ENCODE data around the gene CD151. TPM values are rescaled to one million over a fixed set of nuclear protein-coding genes. Genes with fewer than 3 reads are reported as not detected.

CD151 gene
- total and polyA plus RNA-seq, 2 experiments from 2014 or later = 146 to 290 TPM

DNA sequence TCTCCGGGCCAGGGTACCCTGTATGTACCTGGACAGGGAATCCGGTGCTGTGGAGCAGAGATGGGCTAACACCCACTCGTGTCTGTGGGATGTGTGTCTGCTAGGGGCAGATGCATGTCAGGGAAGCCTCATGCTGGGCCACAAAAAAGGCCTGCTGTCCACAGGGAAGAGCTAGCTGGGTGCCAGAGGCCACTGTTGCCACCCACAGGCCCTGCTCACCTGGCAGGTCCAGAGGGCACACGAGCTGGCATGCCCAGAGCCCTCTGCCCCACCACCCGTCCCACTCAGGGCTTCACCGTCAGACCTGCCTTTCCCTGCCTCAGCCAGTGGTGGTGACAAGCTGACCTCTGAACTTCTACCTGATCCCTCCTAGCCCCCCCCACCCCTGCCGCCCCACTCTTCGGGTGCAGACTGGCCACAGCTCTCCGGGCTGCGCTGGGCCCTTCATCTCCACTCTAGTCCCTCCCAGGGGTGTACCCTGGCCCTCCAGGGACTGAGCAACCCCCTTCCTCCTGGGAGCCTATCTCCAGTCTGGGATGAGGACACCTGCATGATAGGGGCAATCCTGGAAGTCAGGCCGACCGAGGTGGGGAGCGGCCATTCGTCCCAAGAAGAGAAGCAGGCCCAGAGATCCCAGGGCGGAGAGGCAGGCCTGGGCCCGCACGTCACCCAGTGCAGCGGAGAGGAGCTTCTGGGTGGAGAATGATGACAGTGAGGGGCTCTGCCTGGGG is 36.0 kb upstream of the CD151 start:
- TF ChIP-seq, protein P1, sequence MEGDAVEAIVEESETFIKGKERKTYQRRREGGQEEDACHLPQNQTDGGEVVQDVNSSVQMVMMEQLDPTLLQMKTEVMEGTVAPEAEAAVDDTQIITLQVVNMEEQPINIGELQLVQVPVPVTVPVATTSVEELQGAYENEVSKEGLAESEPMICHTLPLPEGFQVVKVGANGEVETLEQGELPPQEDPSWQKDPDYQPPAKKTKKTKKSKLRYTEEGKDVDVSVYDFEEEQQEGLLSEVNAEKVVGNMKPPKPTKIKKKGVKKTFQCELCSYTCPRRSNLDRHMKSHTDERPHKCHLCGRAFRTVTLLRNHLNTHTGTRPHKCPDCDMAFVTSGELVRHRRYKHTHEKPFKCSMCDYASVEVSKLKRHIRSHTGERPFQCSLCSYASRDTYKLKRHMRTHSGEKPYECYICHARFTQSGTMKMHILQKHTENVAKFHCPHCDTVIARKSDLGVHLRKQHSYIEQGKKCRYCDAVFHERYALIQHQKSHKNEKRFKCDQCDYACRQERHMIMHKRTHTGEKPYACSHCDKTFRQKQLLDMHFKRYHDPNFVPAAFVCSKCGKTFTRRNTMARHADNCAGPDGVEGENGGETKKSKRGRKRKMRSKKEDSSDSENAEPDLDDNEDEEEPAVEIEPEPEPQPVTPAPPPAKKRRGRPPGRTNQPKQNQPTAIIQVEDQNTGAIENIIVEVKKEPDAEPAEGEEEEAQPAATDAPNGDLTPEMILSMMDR (IDR thresholded peaks at IDR 0.05; ENCODE audit: low read depth, low read length) = no peak
- H3K27ac ChIP-seq = peak overlapping the region; percentile 58
- H3K4me1 ChIP-seq (ENCODE audit: low read depth) = peaks cover 15% of the 10 kb centered on the region
- H3K36me3 ChIP-seq = no peaks in the 10 kb centered on the region
- no peaks in the 10 kb centered on the region for H3K9me3 ChIP-seq (ENCODE audit: low read depth)
- DNase-seq (ENCODE audit: low read depth in 1 of 2, low spot score in 1 of 2) = no peak
- H3K4me3 ChIP-seq = peak overlapping the region; percentile 79
- no peaks in the 10 kb centered on the region for H3K27me3 ChIP-seq

DNA sequence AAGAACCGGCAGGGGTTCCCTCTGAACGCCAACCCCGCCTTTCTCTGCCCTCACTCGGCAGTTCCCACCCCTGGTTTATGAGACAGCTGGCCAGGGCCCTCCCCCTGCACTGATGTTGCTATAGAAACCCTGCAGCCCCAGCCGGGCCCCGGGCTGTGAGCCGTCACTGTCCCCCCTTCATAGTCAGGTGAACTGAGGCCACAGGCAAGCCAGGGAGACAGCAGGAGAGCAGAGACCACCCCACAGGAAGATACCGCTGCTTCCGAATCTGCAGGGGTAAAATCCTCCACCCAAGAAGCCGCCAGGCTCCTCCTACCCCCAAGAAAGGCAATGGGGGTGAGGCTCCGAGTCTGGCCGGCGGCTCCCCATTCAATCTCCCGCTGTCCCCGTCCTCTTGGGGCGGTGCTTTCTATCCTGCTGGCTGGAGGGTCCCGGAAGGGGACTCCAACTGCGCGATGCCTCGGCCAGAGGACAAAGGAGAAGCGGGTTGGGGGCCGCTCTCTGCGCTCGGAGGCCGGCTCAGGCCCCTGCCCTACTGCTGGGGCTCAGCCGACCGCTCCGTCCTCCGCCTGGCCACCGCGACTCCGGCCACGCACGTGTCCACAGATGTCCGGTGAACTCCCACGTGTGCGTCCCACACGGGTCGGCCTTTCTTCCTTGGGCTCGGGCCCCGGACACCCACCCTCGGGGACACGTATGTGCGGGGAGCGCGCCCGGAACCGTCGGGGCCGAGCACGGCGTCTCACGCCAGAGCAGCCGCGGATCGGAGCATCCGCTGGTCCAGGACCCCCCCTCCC is 35.3 kb upstream of the CD151 start:
- Histone ChIP-seq H3K4me1 (ENCODE audit: low read depth) (peaks cover 15% of the 10 kb centered on the region), H3K27ac (peak overlapping the region; percentile 58), H3K36me3 (no peaks in the 10 kb centered on the region), H3K4me3 (peak overlapping the region; percentile 79), H3K9me3 (ENCODE audit: low read depth) (no peaks in the 10 kb centered on the region), H3K27me3 (no peaks in the 10 kb centered on the region)
- peak; percentile 77 to 79 for DNase-seq (ENCODE audit: low read depth in 1 of 2, low spot score in 1 of 2)
- TF ChIP-seq, protein P1 (IDR thresholded peaks at IDR 0.05; ENCODE audit: low read depth, low read length) = no peak

DNA sequence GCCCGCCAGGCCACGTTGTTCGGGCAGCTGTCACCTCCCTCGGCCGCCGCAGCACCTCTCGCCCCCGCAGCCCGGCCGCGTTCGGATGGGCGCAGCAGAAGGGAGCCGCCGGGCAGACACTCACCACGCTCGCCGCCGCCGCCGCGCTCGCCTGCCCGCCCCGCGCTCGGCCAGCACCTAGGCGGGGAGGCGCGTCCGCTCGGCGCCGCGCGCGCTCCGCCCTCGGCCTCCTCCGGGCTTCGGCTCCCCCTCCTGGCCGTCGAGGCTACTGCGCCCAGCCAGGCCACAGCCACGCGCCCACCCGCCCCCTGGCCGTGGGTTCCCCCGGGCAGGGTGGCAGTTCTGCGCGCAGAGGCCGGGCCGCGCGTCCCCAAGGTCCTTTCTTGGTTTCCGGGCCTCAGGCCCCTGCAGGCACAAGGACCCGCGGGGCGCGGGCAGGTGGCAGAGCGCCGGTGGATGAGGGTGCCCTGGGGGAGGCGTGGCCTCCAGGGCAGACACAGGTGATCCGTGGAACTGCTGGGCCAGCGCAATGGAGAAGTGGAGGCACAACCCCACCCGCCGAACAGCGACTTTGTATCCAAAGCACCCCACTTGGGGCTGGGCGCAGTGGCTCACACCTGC is 34.5 kb upstream of the CD151 start, which contains the start of gene SLC25A22:
SLC25A22 (minus strand) TSS at position 189 of the 621 bp plus-strand sequence. CDS start 3,275 bp downstream, outside the sequence.
- H3K27me3 ChIP-seq = no peaks in the 10 kb centered on the region
- peaks cover 15% of the 10 kb centered on the region for H3K4me1 ChIP-seq (ENCODE audit: low read depth)
- no peaks in the 10 kb centered on the region for H3K36me3 ChIP-seq
- H3K27ac ChIP-seq = peak within 1 kb of the TSS; percentile 58
- TF ChIP-seq, protein P1 (IDR thresholded peaks at IDR 0.05; ENCODE audit: low read depth, low read length) = peak; percentile 62
- no peaks in the 10 kb centered on the region for H3K9me3 ChIP-seq (ENCODE audit: low read depth)
- DNase-seq (ENCODE audit: low read depth in 1 of 2, low spot score in 1 of 2) = peak; percentile 81 to 91
- H3K4me3 ChIP-seq = peak within 1 kb of the TSS; percentile 79

DNA sequence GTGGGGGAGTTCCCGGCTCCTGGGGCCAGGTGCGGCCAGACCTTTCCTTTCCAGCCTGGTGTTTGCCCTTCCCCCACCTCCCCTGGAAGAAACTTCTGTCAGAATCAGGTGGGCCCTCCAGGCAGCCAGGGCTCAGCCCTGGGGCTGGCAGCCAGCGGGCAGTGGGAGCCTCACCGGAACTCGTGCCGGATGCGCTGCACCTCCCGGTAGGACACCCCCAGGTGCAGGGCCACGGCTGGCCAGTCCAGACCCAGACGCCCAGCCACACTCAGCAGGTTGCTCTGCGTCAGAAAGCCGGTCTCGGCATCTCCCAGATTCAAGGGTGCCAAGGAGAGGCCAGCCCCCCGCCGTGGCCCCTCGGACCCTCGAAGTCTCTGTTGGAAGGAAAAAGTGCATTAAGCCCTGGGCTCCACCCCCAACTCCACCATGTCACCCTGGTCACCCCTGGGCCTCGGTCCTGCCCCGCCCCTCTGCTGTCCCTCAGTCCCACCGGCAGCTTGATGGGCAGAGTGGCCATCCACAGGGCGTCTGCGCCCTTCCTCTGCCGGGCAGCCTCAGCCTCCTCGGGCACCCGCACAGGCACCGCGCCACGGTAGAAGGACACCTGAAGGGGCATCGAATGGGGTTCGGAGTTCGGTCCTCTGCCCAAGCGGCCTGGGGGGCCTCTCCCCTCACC is 33.0 kb upstream of the CD151 start:
- Histone ChIP-seq H3K36me3 (no peaks in the 10 kb centered on the region), H3K27me3 (no peaks in the 10 kb centered on the region), H3K9me3 (ENCODE audit: low read depth) (no peaks in the 10 kb centered on the region), H3K4me3 (no peak overlapping the region), H3K4me1 (ENCODE audit: low read depth) (peaks cover 19% of the 10 kb centered on the region), H3K27ac (no peak overlapping the region)
- no peak for DNase-seq (ENCODE audit: low read depth in 1 of 2, low spot score in 1 of 2)
- TF ChIP-seq, protein P1 (IDR thresholded peaks at IDR 0.05; ENCODE audit: low read depth, low read length) = no peak

DNA sequence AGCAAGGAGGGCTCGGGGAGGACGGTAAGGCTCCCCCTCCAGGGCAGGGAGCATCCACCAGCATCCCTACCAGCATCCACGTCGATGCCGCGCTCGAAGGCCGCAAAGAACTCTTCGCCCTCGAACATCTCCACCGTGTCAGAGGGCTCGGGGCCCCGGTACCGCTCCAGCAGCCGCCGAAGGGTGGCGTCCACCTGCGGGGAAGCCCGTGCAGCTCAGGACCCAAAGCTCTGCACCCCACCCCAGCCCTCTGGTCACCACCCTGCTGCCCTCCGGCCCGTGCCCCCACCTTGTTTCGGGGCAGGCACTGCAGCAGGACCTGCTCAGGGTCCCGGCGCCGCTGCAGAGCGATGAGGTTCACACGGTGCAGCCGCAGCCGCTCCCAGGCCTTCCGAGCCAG is 32.3 kb upstream of the CD151 start:
- H3K4me3 ChIP-seq = no peak overlapping the region
- no peak for DNase-seq (ENCODE audit: low read depth in 1 of 2, low spot score in 1 of 2)
- H3K27ac ChIP-seq = no peak overlapping the region
- peaks cover 19% of the 10 kb centered on the region for H3K4me1 ChIP-seq (ENCODE audit: low read depth)
- TF ChIP-seq, protein P1 (IDR thresholded peaks at IDR 0.05; ENCODE audit: low read depth, low read length) = no peak
- no peaks in the 10 kb centered on the region for H3K36me3 ChIP-seq
- H3K9me3 ChIP-seq (ENCODE audit: low read depth) = no peaks in the 10 kb centered on the region
- H3K27me3 ChIP-seq = no peaks in the 10 kb centered on the region
